Left kidney (tissue), 8 donors: ENCODE results near the gene ZMYND15. TPM values are rescaled to one million over a fixed set of nuclear protein-coding genes. Genes with fewer than 3 reads are reported as not detected.
A peak's percentile ranks its signal among the peaks of the same experiment; 100 is the strongest.
"Not testable (repeated sequence)": the region's sequence is repeated elsewhere in the genome, so short reads cannot be mapped to it uniquely, and the experiment has no call there.

Experiments used
- DNase-seq: peaks from one replicate; pipeline ENCODE4 v3.0.0-alpha.2; 2013
- long read RNA-seq, 8 donors: transcript quantifications; one replicate each; lab custom pipeline, GENCODE V29; 2026
- polyA plus RNA-seq: library from polyadenylated mRNA; unstranded; fragments of 120-200 nt; gene quantifications from one replicate; pipeline ENCODE4 v1.2.1, GENCODE V29; 2013; ENCODE audit not compliant: insufficient read length

The ZMYND15 gene
- 0.32 TPM for polyA plus RNA-seq
- long read RNA-seq, donor 1: 0 reads
- long read RNA-seq, donor 2, partial matches to known transcripts: 0 of 1 reads
- long read RNA-seq, donor 2, other reads (novel, unspliced or antisense): 0 of 1 reads
- long read RNA-seq, donor 3: 0 reads
- long read RNA-seq, donor 4: 0 reads
- long read RNA-seq, donor 5: 0 reads
- long read RNA-seq, donor 6: 0 reads
- long read RNA-seq, donor 7: 0 reads
- long read RNA-seq, donor 8: 0 reads

- DNase-seq: no peak
Observed at GRCh38 chr17:4739122-4740024, at the start of gene ZMYND15, which contains the start of gene CXCL16. ZMYND15 (plus strand) TSS chr17:4739833; CDS start chr17:4740549, 716 bp downstream. CXCL16 (minus strand) TSS chr17:4739928; CDS start chr17:4739339, 589 bp downstream.

- DNase-seq: not testable (repeated sequence)
Observed at GRCh38 chr17:4689872-4690271, 49.8 kb upstream of the ZMYND15 start.

GRCh38 chr17:4690745-4691144 lies 48.9 kb upstream of the ZMYND15 start:
- no peak for DNase-seq

GRCh38 chr17:4691686-4692085 lies 47.9 kb upstream of the ZMYND15 start:
- no peak for DNase-seq

GRCh38 chr17:4693416-4693815 lies 46.2 kb upstream of the ZMYND15 start:
- no peak for DNase-seq

GRCh38 chr17:4696437-4696805 lies 43.2 kb upstream of the ZMYND15 start:
- DNase-seq: no peak

- DNase-seq: not testable (repeated sequence)
Observed at GRCh38 chr17:4699401-4700056, 40.1 kb upstream of the ZMYND15 start.

GRCh38 chr17:4701116-4701515 lies 38.5 kb upstream of the ZMYND15 start:
- no peak for DNase-seq

GRCh38 chr17:4703330-4703691 lies 36.3 kb upstream of the ZMYND15 start:
- DNase-seq: no peak

- DNase-seq: not testable (repeated sequence)
Observed at GRCh38 chr17:4704574-4704907, 35.1 kb upstream of the ZMYND15 start.

- no peak for DNase-seq
Observed at GRCh38 chr17:4704991-4705390, 34.6 kb upstream of the ZMYND15 start.

GRCh38 chr17:4706121-4706520 lies 33.5 kb upstream of the ZMYND15 start:
- DNase-seq: no peak

- DNase-seq: no peak
Observed at GRCh38 chr17:4708436-4708835, 31.2 kb upstream of the ZMYND15 start.

- peak; percentile 99 for DNase-seq
Observed at GRCh38 chr17:4709794-4710692, 29.6 kb upstream of the ZMYND15 start, which contains the start of gene ARRB2. ARRB2 (plus strand) TSS chr17:4710632; CDS start chr17:4710722, 90 bp downstream.

GRCh38 chr17:4710693-4711634 lies 28.7 kb upstream of the ZMYND15 start:
- DNase-seq: no peak

- DNase-seq: no peak
Observed at GRCh38 chr17:4711661-4712181, 27.9 kb upstream of the ZMYND15 start.

- no peak for DNase-seq
Observed at GRCh38 chr17:4712526-4712925, 27.1 kb upstream of the ZMYND15 start.

- DNase-seq: not testable (repeated sequence)
Observed at GRCh38 chr17:4714340-4715062, 25.1 kb upstream of the ZMYND15 start.

GRCh38 chr17:4715063-4715744 lies 24.4 kb upstream of the ZMYND15 start:
- no peak for DNase-seq
